Anterior cingulate cortex (tissue), 58 donors: ENCODE results near the gene GNG8.

ENCODE experiments used
- DNase-seq, 58 donors: peaks; one replicate each; lab custom pipeline; 2025; lab: John Stamatoyannopoulos, UW

Gene GNG8

GRCh38 chr19:46606019-46606418 is 30.0 kb downstream of the GNG8 start:
- DNase-seq: peak in 5 of 58 donors; percentile 6 to 30 (median 11)

- DNase-seq: no peak
Measured at GRCh38 chr19:46605356-46605821, 30.6 kb downstream of the GNG8 start.

GRCh38 chr19:46604781-46605355 is 31.1 kb downstream of the GNG8 start:
- DNase-seq: peak in 37 of 58 donors; percentile 13 to 65 (median 39)

DNA sequence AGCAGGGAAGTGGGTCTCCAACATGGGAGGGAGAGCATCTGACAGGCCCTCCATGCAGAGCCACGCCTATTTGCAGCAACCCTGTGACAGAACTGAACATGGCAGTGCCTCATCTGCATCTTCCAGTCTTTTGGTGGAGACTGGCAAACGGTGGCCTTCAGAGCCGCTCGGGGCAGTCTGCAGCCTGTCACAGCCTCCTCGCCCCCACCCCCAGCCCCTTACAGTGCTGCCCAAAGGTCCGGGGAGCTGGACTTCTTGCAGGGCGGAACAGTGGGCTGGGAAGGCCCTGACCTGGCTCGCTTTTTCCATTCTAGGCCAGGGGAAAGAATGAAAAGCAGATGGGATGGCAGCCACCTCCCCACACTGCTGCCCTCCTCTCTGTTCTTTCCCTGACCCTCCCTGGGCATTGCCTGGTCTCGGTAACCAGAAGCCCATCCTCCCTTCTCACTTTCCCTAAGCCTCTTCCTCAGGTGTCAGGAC is 32.2 kb downstream of the GNG8 start:
- peak in 9 of 58 donors; percentile 5 to 51 (median 32) for DNase-seq

DNA sequence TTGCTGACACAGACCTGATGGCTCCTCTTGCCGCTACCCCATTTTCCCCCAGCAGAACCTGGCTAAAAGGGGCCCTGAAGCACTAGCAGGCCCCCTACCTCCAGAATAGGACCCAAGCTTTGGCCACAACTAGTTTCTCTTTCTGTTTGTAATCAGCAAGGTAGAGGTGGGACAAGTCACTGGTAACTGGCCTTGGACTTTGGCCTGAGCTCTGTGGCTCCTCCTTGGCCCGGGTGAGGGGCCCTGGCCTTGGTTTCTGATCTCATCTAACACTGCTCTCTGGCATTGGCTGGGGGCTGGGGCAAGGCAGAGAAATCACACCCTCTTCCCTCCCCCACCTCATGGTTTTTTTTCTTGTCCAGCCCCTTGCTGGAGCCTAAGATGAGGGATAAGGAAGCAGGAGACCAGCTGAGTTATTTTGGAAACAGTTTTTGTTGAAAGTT is 32.8 kb downstream of the GNG8 start:
- no peak for DNase-seq

DNA sequence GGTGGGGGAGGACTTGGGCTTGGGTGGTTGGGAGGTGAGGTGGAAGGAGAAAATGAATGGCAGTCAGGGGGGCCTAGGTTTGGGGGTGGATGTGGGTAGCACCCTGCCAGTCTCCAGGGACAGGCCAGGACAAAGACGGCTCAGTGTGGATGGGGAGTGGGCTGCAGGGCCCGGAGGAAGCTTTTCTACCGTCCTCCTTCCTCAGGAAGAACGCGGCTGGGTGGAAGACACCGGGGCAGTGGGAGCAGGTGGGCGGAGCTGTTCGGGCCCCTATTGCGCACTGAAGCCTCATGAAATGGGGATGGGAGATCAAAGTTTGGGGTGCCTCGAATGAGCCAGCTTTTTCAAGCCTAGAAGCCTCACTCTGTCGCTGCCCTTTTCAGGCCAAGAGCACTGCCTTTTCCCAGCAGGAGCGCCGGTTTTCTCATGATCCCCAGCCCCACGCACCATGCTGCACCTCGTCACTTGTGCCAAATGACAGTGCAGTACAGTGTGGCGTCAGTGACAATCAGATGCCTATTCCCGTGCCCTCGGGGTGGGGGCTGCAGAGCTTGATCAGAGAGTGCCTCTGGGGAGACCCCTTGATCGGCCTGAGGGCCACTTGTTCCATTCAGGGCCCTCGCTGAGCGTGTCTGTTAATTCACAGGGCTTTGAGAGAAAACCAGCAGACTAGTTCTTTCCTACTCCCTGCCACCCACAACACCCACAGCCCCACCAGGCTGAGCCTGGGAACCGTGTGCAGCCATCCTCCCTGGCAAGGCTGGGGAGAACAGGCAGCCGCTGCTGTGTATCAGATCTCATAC is 33.4 kb downstream of the GNG8 start:
- peak in 19 of 58 donors; percentile 16 to 69 (median 37) for DNase-seq

GRCh38 chr19:46601318-46602224 is 34.4 kb downstream of the GNG8 start, which contains the start of gene CALM3:
TSS of gene CALM3 (plus strand) at chr19:46601330. CDS start at chr19:46601435, 105 bp downstream.
- peak in 7 of 58 donors; percentile 20 to 52 (median 33) for DNase-seq

DNA sequence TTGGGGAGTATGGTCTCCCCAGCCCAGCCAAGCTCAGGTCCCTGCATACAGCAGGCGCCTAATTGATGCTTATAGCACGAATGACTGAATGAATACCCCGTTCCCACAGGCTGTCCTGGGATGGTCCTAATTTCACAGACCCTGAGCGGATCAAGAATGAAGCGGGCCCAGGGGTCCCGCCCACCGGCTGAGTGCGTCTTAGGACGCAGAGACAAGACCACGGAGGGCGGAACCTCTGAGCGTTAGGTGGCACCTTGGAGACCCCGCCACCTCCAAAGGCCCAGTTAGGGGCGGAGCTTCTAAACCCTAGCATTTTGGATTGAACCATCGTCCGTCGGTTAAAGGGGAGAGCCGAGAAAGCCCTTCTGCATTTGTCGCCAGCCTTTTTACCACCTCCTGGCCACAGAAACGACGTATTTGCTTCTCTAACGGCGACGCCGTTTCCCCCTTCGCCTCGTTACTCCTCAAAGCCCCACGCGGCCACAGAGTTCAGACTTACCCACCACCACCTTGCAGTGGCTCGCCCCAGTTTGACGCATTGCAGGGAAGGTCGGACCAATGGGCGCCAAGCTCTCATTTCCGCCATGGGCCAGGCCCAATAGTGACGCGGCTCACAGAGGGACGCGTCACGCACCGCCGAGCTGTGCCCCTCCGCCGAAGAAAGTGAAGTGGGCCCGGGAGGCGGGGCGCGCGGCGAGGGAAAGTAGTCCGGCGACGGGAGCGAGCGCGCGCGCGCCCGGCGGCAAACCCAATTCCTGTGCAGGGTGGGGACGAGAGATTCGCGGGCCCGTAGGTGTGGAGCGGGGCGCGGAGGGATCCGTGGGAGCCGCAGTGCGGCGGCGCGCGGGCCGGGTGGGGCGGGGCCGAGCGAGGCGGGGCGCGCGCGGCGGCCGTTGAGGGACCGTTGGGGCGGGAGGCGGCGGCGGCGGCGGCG is 35.4 kb downstream of the GNG8 start:
- peak; percentile 76 to 100 (median 95) for DNase-seq

DNA sequence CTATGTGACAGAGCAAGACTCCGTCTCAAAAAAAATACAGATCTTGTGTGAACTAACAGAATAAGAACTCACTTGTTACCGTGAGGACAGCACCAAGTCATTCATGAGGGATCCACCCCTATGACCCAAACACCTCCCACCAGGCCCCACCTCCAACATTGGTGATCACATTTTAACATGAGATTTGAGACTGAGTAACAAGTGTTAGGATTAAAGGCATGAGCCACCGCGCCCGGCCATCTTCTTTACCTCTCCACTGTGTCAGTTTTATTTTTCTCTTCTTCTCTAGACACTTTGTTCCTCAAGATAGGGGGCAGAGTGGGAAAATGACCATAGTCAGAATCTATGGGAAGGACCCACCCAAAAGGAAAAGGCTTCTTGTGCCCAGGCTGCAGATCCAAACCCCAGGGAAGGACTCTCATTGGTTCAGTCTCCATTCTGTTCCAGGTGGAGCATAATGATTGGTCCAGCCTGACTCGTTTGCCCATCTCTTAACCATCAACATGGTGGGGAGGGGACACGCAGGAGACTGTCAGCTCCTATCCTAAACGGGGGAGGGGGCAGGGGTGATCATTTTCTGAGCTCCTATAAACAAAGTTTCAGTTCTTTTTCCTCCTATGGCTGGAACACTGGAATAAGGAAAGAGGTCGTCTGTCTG is 36.2 kb downstream of the GNG8 start:
- DNase-seq: no peak

DNA sequence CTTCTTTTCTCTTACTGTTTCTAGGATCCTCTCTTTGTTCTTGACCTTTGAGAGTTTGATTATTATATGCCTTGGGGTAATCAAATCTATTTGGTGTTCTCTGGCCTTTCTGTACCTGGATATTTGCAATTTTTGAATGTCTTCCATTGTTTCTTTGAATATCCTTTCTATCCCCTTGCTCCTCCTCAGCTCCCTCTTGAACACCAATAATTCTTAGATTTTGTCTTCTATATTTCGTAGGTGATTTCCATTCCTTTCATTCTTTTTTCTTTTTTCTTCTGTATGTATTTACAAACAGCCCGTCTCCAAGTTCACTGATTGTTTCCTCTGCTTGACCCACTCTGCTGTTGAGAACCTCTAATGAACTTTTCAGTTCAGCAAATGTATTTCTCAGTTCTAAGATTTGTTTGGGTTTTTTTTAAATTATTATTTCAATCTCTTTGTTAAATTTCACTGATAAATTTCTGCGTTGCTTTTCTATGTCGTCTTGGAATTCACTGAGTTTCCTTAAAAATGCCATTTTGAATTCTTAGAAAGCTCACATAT is 37.6 kb downstream of the GNG8 start:
- DNase-seq: no peak

DNA sequence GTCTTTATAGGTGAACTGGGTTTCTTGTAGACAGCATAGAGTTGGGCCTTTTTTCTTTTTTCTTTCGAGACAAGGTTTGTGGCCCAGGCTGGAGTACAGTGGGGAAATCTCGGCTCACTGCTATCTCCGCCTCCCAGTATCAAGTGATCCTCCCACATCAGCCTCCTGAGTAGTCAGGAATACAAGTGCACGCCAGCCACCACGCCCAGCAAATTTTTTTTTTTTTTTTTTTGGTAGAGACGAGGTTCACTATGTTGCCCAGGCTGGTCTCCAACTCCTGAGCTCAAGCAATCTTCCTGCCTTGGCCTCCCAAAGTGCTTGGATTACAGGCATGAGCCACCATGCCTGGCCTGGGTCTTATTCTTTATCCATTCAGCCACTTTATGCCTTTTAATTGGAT is 40.0 kb downstream of the GNG8 start:
- DNase-seq: no peak

GRCh38 chr19:46591870-46592269 is 44.1 kb downstream of the GNG8 start:
- no peak for DNase-seq

- no peak for DNase-seq
Measured at GRCh38 chr19:46591254-46591653, 44.7 kb downstream of the GNG8 start.

DNA sequence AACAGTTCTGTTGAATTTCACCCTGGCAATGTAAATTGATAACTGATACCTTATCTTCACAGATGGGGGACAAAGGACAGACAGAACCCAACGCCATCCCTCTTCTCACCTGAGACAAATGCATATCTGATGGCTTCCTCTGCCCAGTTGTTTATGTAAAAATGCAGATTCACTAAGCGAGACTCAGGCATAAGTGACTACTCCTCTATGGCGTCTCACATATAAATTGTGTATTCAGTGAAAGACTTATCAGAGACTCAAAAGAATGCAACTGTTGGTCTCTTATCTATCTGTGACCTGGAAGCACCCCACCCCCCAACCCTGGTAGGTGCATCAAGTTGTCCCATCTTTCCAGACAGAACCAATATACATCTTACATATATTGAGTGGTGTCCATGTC is 48.1 kb downstream of the GNG8 start:
- DNase-seq: no peak

DNA sequence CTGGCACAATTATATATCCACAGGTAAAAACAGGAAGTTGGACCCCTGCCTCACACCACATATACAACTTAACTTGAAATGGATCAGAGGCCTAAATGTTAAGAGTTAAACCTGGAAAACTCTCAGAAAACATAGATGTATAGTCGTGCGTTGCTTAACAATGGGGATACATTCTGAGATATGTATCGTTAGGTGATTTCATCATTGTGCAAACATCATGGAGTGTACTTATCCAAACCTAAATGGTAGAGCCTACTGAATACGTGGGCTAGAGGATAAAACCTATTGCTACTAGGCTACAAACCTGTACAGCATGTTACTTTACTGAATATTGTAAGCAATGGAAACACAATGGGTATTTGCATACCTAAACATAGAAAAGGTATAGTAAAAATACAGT is 49.7 kb downstream of the GNG8 start:
- no peak for DNase-seq

DNA sequence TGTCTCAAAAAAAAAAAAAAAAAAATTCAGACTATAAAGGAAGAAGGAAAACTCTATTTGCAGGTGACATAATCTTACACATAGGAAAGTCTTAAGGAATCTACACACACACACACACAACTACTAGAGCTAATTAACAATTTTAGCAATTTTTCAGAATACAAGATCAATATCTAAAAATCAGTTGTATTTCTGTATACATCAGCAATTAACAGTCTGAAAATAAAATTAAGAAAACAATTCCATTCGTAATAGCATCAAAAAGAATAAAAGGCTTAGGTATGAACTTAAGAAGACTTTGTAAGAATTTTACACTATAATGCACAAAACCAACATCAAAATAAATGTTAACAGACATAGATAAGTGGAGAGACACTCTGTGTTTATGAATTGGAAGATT is 50.5 kb downstream of the GNG8 start:
- no peak for DNase-seq
